A204.1 (cell line): ENCODE data around the gene RET.

ENCODE experiments used
- FAIRE-seq: peaks from 2 replicates; lab custom pipeline; 2012; peaks lifted over from hg19 to GRCh38; lab: Jason Lieb, UNC

The RET gene

GRCh38 chr10:43062402-43063160 lies 14.3 kb upstream of the RET start:
- FAIRE-seq = no peak

- no peak for FAIRE-seq
Observed at GRCh38 chr10:43064331-43065075, 12.4 kb upstream of the RET start.

GRCh38 chr10:43065234-43065633 lies 11.6 kb upstream of the RET start:
- FAIRE-seq = no peak

- no peak for FAIRE-seq
Observed at GRCh38 chr10:43065761-43066160, 11.1 kb upstream of the RET start.

GRCh38 chr10:43066481-43066880 lies 10.4 kb upstream of the RET start:
- no peak for FAIRE-seq

- no peak for FAIRE-seq
Observed at GRCh38 chr10:43067391-43068135, 9.3 kb upstream of the RET start.

GRCh38 chr10:43068136-43068395 lies 8.8 kb upstream of the RET start:
- FAIRE-seq = no peak

GRCh38 chr10:43068471-43069210 lies 8.2 kb upstream of the RET start:
- FAIRE-seq = no peak

- no peak for FAIRE-seq
Observed at GRCh38 chr10:43069211-43069515, 7.7 kb upstream of the RET start.

GRCh38 chr10:43069579-43069978 lies 7.3 kb upstream of the RET start:
- FAIRE-seq = no peak

GRCh38 chr10:43070121-43071085 lies 6.5 kb upstream of the RET start:
- no peak for FAIRE-seq

- FAIRE-seq = no peak
Observed at GRCh38 chr10:43071865-43072650, 4.8 kb upstream of the RET start.

- FAIRE-seq = no peak
Observed at GRCh38 chr10:43073191-43073590, 3.7 kb upstream of the RET start.

- no peak for FAIRE-seq
Observed at GRCh38 chr10:43073721-43074120, 3.1 kb upstream of the RET start.

GRCh38 chr10:43074409-43074808 lies 2.5 kb upstream of the RET start:
- no peak for FAIRE-seq

GRCh38 chr10:43074827-43075611 lies 1.9 kb upstream of the RET start:
- no peak for FAIRE-seq

- FAIRE-seq = no peak
Observed at GRCh38 chr10:43075612-43076003, 1.3 kb upstream of the RET start.

- FAIRE-seq = no peak
Observed at GRCh38 chr10:43076311-43076875, 476 bp upstream of the RET start.

- FAIRE-seq = no peak
Observed at GRCh38 chr10:43077421-43078171, 727 bp downstream of the RET start.
